A673 (cell line): ENCODE results near the gene TPPP. TPM values are rescaled to one million over a fixed set of nuclear protein-coding genes. Genes with fewer than 3 reads are reported as not detected.

Experiments used
- BruUV-seq: library from RNA; stranded (reverse); fragments of 400-500 nt; replicated peaks from 2 replicates; lab custom pipeline; 2021; lab: Mats Ljungman, UMichigan
- CTCF ChIA-PET: fragments of 300-600 bp; sonication (Branson Sonifier 250); formaldehyde crosslinking; loops from one replicate; lab custom pipeline; 2022; ENCODE audit warnings: antibody characterized with exemption; lab: Charles Lee
- POLR2A ChIA-PET: fragments of 300-600 bp; sonication (Branson Sonifier 250); formaldehyde crosslinking; loops from one replicate; lab custom pipeline; 2022; ENCODE audit warnings: antibody characterized with exemption; ENCODE audit not compliant: low non-redundant PET; lab: Charles Lee
- DNase-seq: peaks from one replicate; pipeline ENCODE4 v3.0.0-alpha.2; 2015; ENCODE audit warnings: low spot score
- H3K27ac ChIP-seq: fragments of 200-600 bp; sonication (generic); 2 replicates; pipeline ENCODE4 v1.5.1; 2016; ENCODE audit warnings: mixed run types, low read depth, mild to moderate bottlenecking, mixed read lengths, antibody characterized with exemption, low read length; ENCODE audit not compliant: poor library complexity, severe bottlenecking
- H3K27me3 ChIP-seq: fragments of 200-600 bp; sonication (generic); replicated peaks from 2 replicates; pipeline ENCODE4 v1.6.1; 2017; ENCODE audit warnings: mixed run types, low read depth, mild to moderate bottlenecking, mixed read lengths, antibody characterized with exemption, low read length; ENCODE audit not compliant: insufficient read depth, poor library complexity
- H3K36me3 ChIP-seq: fragments of 200-600 bp; sonication (generic); 2 replicates; pipeline ENCODE4 v1.6.1; 2016; ENCODE audit warnings: mixed run types, mild to moderate bottlenecking, mixed read lengths, antibody characterized with exemption, low read length; ENCODE audit not compliant: insufficient read depth, poor library complexity, severe bottlenecking
- H3K4me1 ChIP-seq: fragments of 200-600 bp; sonication (generic); 2 replicates; pipeline ENCODE4 v1.6.1; 2017; ENCODE audit warnings: mixed run types, mild to moderate bottlenecking, mixed read lengths, antibody characterized with exemption, low read length; ENCODE audit not compliant: insufficient read depth, poor library complexity, severe bottlenecking
- H3K4me3 ChIP-seq: fragments of 200-600 bp; sonication (generic); 2 replicates; pipeline ENCODE4 v1.5.1; 2016; ENCODE audit warnings: low read depth, mixed run types, mild to moderate bottlenecking, mixed read lengths, low read length; ENCODE audit not compliant: poor library complexity, severe bottlenecking
- H3K9me3 ChIP-seq: fragments of 200-600 bp; sonication (generic); 2 replicates; pipeline ENCODE4 v1.6.1; 2016; ENCODE audit warnings: mixed run types, low read depth, mild to moderate bottlenecking, mixed read lengths, antibody characterized with exemption, low read length; ENCODE audit not compliant: poor library complexity, severe bottlenecking
- CTCF ChIP-seq: fragments of 300-800, 200-600 bp; sonication (generic); conservative IDR thresholded peaks from 2 replicates; pipeline ENCODE4 v1.5.1; 2017; ENCODE audit warnings: low read depth, mild to moderate bottlenecking, antibody characterized with exemption, low read length, moderate library complexity, mixed read lengths
- EZH2 ChIP-seq: fragments of 200-600 bp; sonication (generic); IDR thresholded peaks from 2 replicates; pipeline ENCODE4 v1.6.1; 2017; ENCODE audit warnings: borderline replicate concordance, low read depth, mild to moderate bottlenecking, mixed read lengths, antibody characterized with exemption, low read length; ENCODE audit not compliant: poor library complexity, severe bottlenecking
- intact Hi-C: fragments of 100-400 bp; cut with micrococcal nuclease; formaldehyde crosslinking; loops from one replicate; pipeline ENCODE4 v1.10.0; 2022; ENCODE audit not compliant: unreplicated experiment
- total RNA-seq: library from RNA; stranded (reverse); gene quantifications from 2 replicates; pipeline ENCODE4 v1.2.3, GENCODE V29; 2021

Gene TPPP
- total RNA-seq, 1 experiment from 2014 or later = 0.19 TPM

DNA sequence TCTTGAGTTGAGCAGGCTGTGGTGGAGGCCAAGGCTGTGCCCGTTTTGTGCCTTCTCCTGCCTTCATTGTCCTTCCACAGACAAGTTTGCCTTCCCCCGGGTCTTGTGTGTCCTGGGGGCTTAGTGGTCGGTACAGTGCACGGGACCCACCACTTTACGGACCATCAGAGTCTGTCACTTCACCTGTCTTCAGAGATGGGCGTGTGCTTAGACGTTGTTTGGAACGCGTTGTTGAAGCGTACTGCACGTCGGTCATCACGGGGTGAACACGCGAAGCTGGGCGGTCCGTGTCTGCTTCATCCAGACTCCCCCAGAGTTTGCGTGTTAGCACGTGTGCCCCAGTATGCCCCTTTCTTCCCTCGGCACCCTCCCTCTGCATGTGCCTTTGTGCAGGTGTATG, 56.2 kb downstream of the TPPP start:
- DNase-seq = no peak
- POLR2A ChIA-PET = no interaction called here
- TF ChIP-seq CTCF = no peak
- no peaks in the 10 kb centered on the region for H3K9me3 ChIP-seq
- H3K4me3 ChIP-seq = no peak overlapping the region
- intact Hi-C loops = no loop called here
- CTCF ChIA-PET = no interaction called here
- H3K4me1 ChIP-seq = no peaks in the 10 kb centered on the region
- H3K36me3 ChIP-seq = peaks cover 57% of the 10 kb centered on the region
- H3K27me3 ChIP-seq = no peaks in the 10 kb centered on the region
- no TSS peak for BruUV-seq
- H3K27ac ChIP-seq = no peak overlapping the region

DNA sequence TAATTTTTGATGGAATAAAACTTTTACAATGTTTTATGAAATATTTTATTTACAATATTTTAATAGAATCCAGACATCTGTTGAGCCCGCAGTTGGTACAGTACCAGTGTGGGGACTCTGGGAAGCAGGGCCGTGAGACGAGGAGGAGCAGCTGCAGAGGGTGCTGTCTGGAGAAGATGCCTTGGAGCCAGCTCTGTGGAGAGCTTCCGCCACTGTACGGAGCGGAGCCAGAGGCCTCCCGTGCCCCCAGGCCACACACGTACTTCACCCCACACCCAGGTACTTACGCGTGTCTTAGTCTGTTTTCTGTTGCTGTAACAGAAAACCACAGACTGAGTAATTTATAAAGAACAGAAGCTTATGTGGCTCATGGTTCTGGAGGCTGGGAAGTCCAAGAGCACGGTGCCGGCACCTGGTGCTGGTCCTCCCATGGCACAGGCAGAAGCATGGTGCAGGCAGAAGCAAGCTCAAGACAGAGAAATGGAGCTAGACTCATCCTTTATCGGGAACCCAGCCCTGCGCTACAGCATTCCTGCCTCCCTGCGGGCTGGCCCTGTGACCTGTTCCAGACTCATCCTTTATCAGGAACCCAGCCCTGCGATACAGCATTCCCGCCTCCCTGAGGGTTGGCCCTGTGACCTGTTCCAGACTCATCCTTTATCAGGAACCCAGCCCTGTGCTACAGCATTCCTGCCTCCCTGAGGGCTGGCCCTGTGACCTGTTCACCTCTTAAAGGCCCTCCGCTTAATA, 57.7 kb downstream of the TPPP start:
- H3K4me1 ChIP-seq = no peaks in the 10 kb centered on the region
- no TSS peak for BruUV-seq
- no peaks in the 10 kb centered on the region for H3K27me3 ChIP-seq
- POLR2A ChIA-PET = interaction anchor here (0.7 kb wide), 1 partner anchor 127 kb away, joined by 3 read pairs; no protein-coding TSS in a partner anchor
- DNase-seq = no peak
- intact Hi-C loops = no loop called here
- CTCF ChIA-PET = no interaction called here
- no peak for TF ChIP-seq EZH2
- TF ChIP-seq CTCF = no peak
- H3K27ac ChIP-seq = no peak overlapping the region
- no peaks in the 10 kb centered on the region for H3K9me3 ChIP-seq
- H3K4me3 ChIP-seq = no peak overlapping the region
- H3K36me3 ChIP-seq = peaks cover 45% of the 10 kb centered on the region

DNA sequence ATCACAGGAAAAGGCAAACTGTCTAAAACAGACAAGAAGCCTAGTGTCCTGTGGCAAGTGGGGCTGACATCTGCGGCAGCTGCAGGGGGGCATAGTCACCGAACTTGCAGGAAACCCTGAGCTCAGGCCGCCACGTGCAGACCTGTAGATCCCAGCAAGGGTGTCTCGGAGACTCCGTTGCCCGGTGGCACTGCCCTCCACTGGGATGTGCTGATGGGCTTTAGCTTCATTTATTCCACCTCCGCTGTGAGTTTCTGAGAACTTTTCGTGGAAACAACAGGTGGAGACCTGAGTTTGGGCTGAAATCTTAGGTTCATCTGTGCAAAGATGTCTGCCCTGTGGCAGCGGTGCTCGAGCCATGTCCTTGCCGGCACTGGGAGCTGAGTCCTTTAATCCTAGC, 59.0 kb downstream of the TPPP start:
- intact Hi-C loops = no loop called here
- ChIA-PET POLR2A (no interaction called here), CTCF (no interaction called here)
- H3K36me3 ChIP-seq = peaks cover 37% of the 10 kb centered on the region
- DNase-seq = no peak
- H3K4me3 ChIP-seq = no peak overlapping the region
- BruUV-seq = no TSS peak
- H3K4me1 ChIP-seq = no peaks in the 10 kb centered on the region
- H3K27ac ChIP-seq = no peak overlapping the region
- no peaks in the 10 kb centered on the region for H3K9me3 ChIP-seq
- TF ChIP-seq CTCF (no peak), EZH2 (no peak)
- H3K27me3 ChIP-seq = no peaks in the 10 kb centered on the region
